SHP77 treated with DMSO at 0.1 percent for 48 hours (cell line): Measurements from ENCODE around the gene ACP7.
"Not testable (repeated sequence)": the region's sequence is repeated elsewhere in the genome, so short reads cannot be mapped to it uniquely, and the experiment has no call there.

Experiments
- DNase-seq: peaks from one replicate; lab custom pipeline; 2025; lab: John Stamatoyannopoulos, UW

Gene ACP7

GRCh38 chr19:39078436-39079200, 5.5 kb upstream of the ACP7 start:
- DNase-seq = no peak

- DNase-seq = no peak
Measured at GRCh38 chr19:39080431-39080830, 3.7 kb upstream of the ACP7 start.

- no peak for DNase-seq
Measured at GRCh38 chr19:39082167-39082566, 2.0 kb upstream of the ACP7 start.

- DNase-seq = no peak
Measured at GRCh38 chr19:39082745-39083598, 1.2 kb upstream of the ACP7 start.

- no peak for DNase-seq
Measured at GRCh38 chr19:39083599-39083982, 577 bp upstream of the ACP7 start.

- no peak for DNase-seq
Measured at GRCh38 chr19:39084732-39085080, 538 bp downstream of the ACP7 start.

- DNase-seq = no peak
Measured at GRCh38 chr19:39085392-39085791, 1.2 kb downstream of the ACP7 start.

GRCh38 chr19:39086386-39086785, 2.2 kb downstream of the ACP7 start:
- DNase-seq = no peak

- DNase-seq = no peak
Measured at GRCh38 chr19:39087907-39088686, 3.9 kb downstream of the ACP7 start.

GRCh38 chr19:39090016-39090415, 5.8 kb downstream of the ACP7 start:
- not testable (repeated sequence) for DNase-seq

GRCh38 chr19:39090881-39091280, 6.7 kb downstream of the ACP7 start:
- DNase-seq = no peak

- DNase-seq = not testable (repeated sequence)
Measured at GRCh38 chr19:39095799-39096540, 11.8 kb downstream of the ACP7 start.

- DNase-seq = no peak
Measured at GRCh38 chr19:39097299-39097698, 13.1 kb downstream of the ACP7 start.

- no peak for DNase-seq
Measured at GRCh38 chr19:39097721-39098120, 13.6 kb downstream of the ACP7 start.

- DNase-seq = no peak
Measured at GRCh38 chr19:39098365-39099269, 14.4 kb downstream of the ACP7 start.

- no peak for DNase-seq
Measured at GRCh38 chr19:39099341-39099740, 15.2 kb downstream of the ACP7 start.

GRCh38 chr19:39100500-39101166, 16.5 kb downstream of the ACP7 start:
- no peak for DNase-seq

GRCh38 chr19:39103151-39103550, 19.0 kb downstream of the ACP7 start:
- no peak for DNase-seq

- no peak for DNase-seq
Measured at GRCh38 chr19:39104186-39104596, 20.0 kb downstream of the ACP7 start.

GRCh38 chr19:39106194-39106593, 22.0 kb downstream of the ACP7 start:
- no peak for DNase-seq
